ENCODE measurements around the gene ATF4.

The ATF4 gene

DNA sequence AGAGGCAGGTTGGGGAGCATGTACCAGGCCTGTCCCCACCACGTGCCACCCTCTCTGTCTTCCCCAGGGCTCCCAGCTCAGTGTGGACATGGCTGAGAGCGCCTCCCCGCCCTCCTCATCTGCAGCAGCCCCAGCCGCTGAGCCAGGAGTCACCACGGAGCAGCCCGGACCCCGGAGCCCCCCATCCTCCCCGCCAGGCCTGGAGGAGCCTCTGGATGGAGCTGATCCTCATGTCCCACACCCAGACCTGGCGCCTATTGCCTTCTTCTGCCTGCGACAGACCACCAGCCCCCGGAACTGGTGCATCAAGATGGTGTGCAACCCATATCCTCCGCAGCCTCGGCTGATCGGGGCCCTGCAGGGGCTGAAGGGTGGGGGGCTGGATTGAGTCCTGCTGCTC lies 50.3 kb downstream of the ATF4 start, which contains the start of gene CACNA1I:
Gene CACNA1I (plus strand): TSS at position 89 of the 400 bp plus-strand sequence. CDS start 0 bp downstream, at position 89.
- TF ChIP-seq, protein P1, sequence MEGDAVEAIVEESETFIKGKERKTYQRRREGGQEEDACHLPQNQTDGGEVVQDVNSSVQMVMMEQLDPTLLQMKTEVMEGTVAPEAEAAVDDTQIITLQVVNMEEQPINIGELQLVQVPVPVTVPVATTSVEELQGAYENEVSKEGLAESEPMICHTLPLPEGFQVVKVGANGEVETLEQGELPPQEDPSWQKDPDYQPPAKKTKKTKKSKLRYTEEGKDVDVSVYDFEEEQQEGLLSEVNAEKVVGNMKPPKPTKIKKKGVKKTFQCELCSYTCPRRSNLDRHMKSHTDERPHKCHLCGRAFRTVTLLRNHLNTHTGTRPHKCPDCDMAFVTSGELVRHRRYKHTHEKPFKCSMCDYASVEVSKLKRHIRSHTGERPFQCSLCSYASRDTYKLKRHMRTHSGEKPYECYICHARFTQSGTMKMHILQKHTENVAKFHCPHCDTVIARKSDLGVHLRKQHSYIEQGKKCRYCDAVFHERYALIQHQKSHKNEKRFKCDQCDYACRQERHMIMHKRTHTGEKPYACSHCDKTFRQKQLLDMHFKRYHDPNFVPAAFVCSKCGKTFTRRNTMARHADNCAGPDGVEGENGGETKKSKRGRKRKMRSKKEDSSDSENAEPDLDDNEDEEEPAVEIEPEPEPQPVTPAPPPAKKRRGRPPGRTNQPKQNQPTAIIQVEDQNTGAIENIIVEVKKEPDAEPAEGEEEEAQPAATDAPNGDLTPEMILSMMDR (IDR thresholded peaks at IDR 0.05; ENCODE audit: low read depth, low read length), result no peak
- H3K4me3 ChIP-seq (ENCODE audit: low read depth, low read length), result no peak within 1 kb of the TSS

DNA sequence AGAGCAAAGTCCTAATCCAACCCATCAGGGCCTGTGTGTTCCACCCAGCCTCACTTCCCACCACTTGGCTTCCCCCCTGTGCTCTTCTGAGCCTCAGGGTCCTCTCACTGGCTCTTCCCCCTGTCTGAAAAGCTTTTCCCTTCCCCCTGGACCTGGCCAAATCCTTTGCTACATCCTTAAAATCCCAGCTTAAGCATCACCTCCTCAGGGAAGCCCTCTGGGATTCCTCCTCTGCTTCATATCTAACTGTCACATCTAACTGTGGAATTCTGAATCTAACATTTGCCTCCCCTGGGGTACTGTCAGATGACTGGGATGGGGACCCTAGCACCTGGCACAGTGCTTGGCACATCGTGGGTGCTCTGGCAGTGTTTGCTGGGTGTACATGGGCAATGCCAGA lies 51.2 kb downstream of the ATF4 start:
- no peak overlapping the region for H3K4me3 ChIP-seq (ENCODE audit: low read depth, low read length)
- TF ChIP-seq, protein P1 (IDR thresholded peaks at IDR 0.05; ENCODE audit: low read depth, low read length), result no peak
